ENCODE results near the gene HIVEP1. TPM values are rescaled to one million over a fixed set of nuclear protein-coding genes. Genes with fewer than 3 reads are reported as not detected.

HIVEP1 gene
- total and polyA plus RNA-seq, 2 of the 8 experiments (the other 6 are each of a cell fraction or from before 2014, with no cell fraction given), result 22.6 to 23.1 TPM

DNA sequence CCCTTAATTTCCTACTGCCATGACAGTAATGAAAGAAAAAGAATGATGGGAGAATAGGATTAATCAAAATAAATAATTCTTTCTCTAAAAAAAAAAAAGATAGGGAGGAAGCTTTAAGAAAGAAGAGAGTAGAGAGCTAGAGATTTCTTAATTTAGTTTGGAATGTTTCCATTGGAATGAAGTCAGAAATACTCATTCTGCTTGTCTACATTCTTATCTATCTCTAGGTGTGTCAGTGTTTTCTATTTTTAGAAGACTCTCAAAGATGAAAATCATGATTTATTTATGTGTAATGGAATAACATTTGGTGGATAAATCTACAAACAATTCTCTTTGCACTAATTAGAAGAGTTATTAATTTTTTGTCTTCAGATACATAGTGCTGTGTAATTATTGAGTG is 38.0 kb upstream of the HIVEP1 start (continued):
- TF ChIP-seq, protein P1, sequence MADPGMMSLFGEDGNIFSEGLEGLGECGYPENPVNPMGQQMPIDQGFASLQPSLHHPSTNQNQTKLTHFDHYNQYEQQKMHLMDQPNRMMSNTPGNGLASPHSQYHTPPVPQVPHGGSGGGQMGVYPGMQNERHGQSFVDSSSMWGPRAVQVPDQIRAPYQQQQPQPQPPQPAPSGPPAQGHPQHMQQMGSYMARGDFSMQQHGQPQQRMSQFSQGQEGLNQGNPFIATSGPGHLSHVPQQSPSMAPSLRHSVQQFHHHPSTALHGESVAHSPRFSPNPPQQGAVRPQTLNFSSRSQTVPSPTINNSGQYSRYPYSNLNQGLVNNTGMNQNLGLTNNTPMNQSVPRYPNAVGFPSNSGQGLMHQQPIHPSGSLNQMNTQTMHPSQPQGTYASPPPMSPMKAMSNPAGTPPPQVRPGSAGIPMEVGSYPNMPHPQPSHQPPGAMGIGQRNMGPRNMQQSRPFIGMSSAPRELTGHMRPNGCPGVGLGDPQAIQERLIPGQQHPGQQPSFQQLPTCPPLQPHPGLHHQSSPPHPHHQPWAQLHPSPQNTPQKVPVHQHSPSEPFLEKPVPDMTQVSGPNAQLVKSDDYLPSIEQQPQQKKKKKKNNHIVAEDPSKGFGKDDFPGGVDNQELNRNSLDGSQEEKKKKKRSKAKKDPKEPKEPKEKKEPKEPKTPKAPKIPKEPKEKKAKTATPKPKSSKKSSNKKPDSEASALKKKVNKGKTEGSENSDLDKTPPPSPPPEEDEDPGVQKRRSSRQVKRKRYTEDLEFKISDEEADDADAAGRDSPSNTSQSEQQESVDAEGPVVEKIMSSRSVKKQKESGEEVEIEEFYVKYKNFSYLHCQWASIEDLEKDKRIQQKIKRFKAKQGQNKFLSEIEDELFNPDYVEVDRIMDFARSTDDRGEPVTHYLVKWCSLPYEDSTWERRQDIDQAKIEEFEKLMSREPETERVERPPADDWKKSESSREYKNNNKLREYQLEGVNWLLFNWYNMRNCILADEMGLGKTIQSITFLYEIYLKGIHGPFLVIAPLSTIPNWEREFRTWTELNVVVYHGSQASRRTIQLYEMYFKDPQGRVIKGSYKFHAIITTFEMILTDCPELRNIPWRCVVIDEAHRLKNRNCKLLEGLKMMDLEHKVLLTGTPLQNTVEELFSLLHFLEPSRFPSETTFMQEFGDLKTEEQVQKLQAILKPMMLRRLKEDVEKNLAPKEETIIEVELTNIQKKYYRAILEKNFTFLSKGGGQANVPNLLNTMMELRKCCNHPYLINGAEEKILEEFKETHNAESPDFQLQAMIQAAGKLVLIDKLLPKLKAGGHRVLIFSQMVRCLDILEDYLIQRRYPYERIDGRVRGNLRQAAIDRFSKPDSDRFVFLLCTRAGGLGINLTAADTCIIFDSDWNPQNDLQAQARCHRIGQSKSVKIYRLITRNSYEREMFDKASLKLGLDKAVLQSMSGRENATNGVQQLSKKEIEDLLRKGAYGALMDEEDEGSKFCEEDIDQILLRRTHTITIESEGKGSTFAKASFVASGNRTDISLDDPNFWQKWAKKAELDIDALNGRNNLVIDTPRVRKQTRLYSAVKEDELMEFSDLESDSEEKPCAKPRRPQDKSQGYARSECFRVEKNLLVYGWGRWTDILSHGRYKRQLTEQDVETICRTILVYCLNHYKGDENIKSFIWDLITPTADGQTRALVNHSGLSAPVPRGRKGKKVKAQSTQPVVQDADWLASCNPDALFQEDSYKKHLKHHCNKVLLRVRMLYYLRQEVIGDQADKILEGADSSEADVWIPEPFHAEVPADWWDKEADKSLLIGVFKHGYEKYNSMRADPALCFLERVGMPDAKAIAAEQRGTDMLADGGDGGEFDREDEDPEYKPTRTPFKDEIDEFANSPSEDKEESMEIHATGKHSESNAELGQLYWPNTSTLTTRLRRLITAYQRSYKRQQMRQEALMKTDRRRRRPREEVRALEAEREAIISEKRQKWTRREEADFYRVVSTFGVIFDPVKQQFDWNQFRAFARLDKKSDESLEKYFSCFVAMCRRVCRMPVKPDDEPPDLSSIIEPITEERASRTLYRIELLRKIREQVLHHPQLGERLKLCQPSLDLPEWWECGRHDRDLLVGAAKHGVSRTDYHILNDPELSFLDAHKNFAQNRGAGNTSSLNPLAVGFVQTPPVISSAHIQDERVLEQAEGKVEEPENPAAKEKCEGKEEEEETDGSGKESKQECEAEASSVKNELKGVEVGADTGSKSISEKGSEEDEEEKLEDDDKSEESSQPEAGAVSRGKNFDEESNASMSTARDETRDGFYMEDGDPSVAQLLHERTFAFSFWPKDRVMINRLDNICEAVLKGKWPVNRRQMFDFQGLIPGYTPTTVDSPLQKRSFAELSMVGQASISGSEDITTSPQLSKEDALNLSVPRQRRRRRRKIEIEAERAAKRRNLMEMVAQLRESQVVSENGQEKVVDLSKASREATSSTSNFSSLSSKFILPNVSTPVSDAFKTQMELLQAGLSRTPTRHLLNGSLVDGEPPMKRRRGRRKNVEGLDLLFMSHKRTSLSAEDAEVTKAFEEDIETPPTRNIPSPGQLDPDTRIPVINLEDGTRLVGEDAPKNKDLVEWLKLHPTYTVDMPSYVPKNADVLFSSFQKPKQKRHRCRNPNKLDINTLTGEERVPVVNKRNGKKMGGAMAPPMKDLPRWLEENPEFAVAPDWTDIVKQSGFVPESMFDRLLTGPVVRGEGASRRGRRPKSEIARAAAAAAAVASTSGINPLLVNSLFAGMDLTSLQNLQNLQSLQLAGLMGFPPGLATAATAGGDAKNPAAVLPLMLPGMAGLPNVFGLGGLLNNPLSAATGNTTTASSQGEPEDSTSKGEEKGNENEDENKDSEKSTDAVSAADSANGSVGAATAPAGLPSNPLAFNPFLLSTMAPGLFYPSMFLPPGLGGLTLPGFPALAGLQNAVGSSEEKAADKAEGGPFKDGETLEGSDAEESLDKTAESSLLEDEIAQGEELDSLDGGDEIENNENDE (IDR thresholded peaks at IDR 0.05; ENCODE audit: insufficient replicate concordance, low read length), result no peak
- TF ChIP-seq HDAC2 (IDR thresholded peaks at IDR 0.05; ENCODE audit: borderline replicate concordance in 1 of 2, low read depth in 2 of 2, low read length in 2 of 2), result no peak
- TF ChIP-seq NANOG (IDR thresholded peaks at IDR 0.05; ENCODE audit: insufficient read depth, low read depth, low read length, poor library complexity, severe bottlenecking), result no peak
- no peak for TF ChIP-seq EP300 (IDR thresholded peaks at IDR 0.05; ENCODE audit: borderline replicate concordance in 1 of 2, low read depth in 2 of 2, low read length in 2 of 2)
- no peak for TF ChIP-seq POU5F1 (IDR thresholded peaks at IDR 0.05; ENCODE audit: low read depth, low read length)
- TF ChIP-seq RFX5 (IDR thresholded peaks at IDR 0.05; ENCODE audit: borderline replicate concordance, low read depth, low read length), result no peak
- no peak for TF ChIP-seq CTBP2 (IDR thresholded peaks at IDR 0.05; ENCODE audit: borderline replicate concordance, insufficient read depth, insufficient read length, low read length)
- TF ChIP-seq POLR2A (IDR thresholded peaks at IDR 0.05; ENCODE audit: control extremely low read depth in 1 of 2, low read depth in 2 of 2, low read length in 2 of 2), result no peak
- no peak for TF ChIP-seq TEAD4 (IDR thresholded peaks at IDR 0.05; ENCODE audit: low read depth, low read length)
- no peak for TF ChIP-seq CBX5 (IDR thresholded peaks at IDR 0.05; ENCODE audit: low read depth, low read length)
